Activated CD4-positive, alpha-beta memory T cell treated with anti-CD3 and anti-CD28 coated beads, Interleukin-2, amount 10 ng/mL, durations not matched to agents 7 days and 5 days (primary cell): Measurements from ENCODE around the gene CYB561. TPM values are rescaled to one million over a fixed set of nuclear protein-coding genes. Genes with fewer than 3 reads are reported as not detected.

ENCODE experiments used
- total RNA-seq, 2 experiments: library from RNA; stranded (reverse); gene quantifications; one replicate each; pipeline ENCODE4 v1.2.3, GENCODE V29; 2021

The CYB561 gene
- total RNA-seq, 2 experiments from 2014 or later, result 28.9 to 30.3 TPM

Other genes with a start within 250 kb of the CYB561 start
- 10 to 100 TPM; 10.6 to 12.2 TPM for gene ACE, start 30.8 kb upstream of the CYB561 start, total RNA-seq
- not detected for gene KCNH6, start 77.1 kb upstream of the CYB561 start, total RNA-seq
- gene DCAF7, start 104.2 kb upstream of the CYB561 start, total RNA-seq, result 100 to 1,000 TPM; 138 to 139 TPM
- gene TACO1, start 154.6 kb upstream of the CYB561 start, total RNA-seq, result 10 to 100 TPM; 26.7 to 27.9 TPM
- 10 to 100 TPM; 46.5 to 47.8 TPM for gene MAP3K3, start 176.1 kb upstream of the CYB561 start, total RNA-seq